NCI-H2196 treated with DMSO at 0.1 percent for 48 hours (cell line): ENCODE results near the gene BDKRB1.

ENCODE experiments used
- DNase-seq: peaks from one replicate; lab custom pipeline; 2025; ENCODE audit not compliant: unreplicated experiment; lab: John Stamatoyannopoulos, UW

The BDKRB1 gene

DNA sequence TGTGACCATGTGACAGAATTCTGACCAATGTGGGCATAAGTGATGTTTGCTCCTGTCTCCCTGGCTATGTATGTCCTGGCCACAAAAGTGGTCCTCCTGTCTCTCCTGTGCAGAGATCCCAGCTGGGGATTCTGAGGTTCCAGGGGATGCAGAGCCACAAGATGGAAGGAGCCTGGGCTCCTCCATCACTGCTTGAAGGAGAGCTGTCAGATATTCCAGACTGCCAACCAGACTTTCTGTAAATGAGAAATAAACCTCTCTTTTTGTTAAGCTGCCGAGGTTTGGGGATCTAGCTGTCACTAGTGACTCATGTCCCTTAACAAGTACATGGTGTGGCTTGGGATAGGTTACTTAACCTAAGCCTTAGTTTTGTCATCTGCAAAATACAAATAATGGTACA, 21.9 kb downstream of the BDKRB1 start:
- DNase-seq, result no peak

DNA sequence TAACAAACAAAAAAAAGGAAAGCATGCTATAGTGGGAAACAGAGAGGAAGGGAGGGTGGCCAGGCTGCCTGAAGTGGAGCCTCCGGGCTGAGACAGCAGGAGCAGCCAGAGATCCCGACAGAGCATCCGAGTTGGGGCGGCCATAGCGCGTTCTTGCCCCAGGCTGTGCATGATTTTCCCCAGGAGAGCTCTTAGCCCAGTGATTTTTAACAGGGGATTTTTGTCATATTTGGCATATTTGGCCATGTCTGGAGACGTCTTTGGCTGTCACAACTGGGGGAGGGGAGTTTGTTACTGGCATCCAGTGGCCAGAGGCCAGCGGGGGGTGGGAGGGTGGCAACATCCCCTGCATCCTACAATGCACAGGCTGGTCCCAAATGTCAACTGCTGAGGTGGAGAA, 23.6 kb downstream of the BDKRB1 start:
- no peak for DNase-seq

DNA sequence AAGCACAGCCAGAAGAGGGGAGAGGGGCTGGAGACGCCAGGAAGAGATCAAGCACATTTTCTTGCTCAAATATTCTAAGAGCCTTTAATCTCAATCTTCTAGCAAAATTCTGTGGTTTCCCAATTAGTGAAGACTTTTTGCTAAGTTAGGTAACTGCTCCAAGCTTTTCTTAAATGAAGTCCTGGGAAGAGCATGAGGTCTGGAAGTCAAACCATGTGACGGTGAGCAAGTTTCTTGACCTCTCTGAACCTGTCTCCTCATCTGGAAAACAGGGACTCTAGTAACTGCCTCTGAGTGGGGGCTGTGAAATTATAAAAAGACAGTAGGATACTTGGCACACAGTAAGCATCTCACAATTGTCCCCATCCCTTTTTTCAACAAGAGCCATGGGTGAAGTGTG, 24.1 kb downstream of the BDKRB1 start:
- no peak for DNase-seq

DNA sequence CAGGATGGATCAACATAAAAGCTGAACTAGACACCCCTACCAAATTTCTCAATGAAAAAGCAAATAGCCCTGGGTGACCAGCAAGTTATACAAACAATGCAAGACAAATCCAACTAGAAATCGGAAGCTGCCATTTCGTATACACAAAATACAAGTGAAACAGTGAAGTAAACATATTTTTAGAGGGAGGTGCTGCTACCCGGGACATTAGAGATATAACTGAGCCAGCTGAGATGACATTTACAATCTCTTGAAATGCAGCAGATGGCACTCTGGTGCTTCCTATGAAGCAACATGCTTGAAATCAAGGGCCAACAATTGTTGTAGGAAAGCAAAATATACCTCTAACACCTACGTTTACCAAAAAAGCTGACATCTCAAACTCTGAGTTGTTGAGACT, 25.5 kb downstream of the BDKRB1 start:
- DNase-seq, result no peak

DNA sequence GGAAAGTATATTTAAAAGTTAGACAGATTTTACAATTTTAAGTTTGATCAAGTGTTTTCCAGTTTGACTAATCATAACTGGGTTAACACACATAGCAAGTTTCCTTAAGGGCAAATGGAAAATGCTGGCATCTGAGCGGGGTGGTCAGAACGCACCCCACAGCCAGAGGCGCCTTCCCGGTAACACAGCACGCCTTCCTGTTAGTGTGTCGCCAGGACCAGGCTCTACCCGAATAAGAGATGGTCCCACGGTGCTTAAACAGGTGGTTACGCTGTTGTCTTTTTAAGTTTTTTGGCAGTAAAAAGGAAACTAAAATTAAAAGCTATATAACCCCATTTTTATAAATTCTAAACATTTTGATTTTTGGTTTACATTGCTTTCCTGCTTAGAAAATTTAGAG, 28.0 kb downstream of the BDKRB1 start:
- DNase-seq, result no peak

DNA sequence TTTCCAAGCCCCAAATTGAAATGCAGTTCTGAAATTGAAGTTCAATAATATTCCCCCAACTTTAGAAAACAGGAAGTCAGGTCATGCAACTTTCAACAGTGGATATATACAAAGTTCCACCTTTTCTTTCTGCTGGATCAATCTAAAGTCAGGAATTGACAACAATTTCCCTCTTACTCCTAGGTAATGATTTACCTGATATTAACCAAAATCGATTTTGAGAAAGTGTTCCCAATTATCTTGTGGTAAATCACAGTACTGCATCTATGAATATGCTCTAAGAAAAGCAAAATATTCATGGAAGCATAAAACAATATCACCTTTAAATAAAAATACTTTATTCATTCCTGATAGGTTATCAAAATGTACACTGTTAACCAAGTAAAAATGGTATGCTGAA, 28.4 kb downstream of the BDKRB1 start:
- no peak for DNase-seq

DNA sequence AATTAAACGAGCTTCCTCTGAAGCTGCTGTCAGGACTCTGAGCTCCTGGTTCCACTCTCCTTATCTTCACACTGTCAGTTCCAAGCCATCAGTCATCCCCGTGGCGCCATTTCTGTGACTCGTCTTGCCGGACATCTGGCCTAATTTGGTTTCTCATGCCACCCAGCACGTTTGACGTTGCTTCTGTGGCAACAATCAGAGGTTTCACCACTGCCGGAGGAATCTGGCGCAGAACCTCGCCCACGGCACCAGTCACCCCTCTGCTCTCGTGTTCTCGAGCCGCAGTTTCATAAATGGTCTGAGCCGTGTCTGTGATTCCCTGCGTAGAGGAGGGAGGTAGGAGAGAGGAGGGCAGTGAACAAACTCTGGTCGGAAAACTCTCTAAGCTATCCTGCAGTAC, 29.7 kb downstream of the BDKRB1 start:
- no peak for DNase-seq

DNA sequence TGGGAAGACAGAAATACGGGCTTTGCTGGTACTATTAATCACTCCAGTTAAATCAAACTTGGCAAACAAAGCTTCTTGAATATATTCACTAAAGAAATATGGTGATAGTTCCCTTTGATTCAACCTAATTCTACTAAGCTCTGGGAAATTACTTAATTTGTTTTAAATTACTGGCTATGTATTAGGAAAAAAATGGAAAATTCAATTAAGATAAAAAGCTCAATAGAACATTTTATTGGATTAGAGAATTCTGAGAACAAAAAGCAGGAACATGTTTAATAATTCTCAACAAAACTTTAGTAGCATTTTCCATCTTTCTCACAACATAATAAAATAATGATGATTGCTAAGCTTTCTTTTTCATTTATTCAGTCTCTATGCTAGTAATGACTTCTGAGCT, 30.2 kb downstream of the BDKRB1 start:
- no peak for DNase-seq

DNA sequence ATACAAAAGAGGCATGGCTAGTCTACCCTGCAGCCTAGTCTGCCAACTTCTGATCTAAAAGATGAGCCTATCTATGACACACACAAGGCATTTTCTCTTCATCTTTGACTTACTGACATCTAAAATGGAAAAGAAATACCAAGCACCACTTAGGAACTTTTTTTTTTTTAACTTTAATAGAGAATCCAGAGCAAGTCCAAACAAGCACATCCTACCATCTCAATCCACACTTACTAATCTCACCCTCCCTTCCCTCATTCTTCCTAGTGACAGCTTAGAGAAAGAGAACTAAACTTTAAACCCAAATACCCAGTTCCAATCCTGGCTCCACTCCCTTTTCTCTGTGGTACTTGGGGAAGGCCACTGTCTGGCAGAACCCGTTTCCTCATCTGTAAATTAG, 31.8 kb downstream of the BDKRB1 start:
- DNase-seq, result no peak

DNA sequence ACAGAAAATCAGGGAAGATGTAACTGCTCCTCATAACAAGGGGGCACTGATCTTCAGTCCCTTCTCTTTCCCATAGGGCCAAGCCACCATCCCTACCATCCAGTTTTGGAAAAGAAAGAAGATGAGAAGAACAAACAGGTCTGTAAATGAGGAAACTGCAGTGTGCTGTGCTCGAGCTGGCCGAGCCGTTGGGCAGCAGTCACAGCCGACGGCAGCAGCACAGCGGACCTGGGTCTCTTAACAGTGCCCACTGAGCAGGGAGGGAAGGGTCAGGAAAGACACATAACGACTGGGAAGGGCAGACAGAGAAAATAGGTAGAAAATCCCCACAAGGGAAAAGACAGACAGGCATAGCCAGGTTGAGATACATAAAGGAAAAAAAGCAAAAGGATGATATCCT, 38.2 kb downstream of the BDKRB1 start:
- no peak for DNase-seq

DNA sequence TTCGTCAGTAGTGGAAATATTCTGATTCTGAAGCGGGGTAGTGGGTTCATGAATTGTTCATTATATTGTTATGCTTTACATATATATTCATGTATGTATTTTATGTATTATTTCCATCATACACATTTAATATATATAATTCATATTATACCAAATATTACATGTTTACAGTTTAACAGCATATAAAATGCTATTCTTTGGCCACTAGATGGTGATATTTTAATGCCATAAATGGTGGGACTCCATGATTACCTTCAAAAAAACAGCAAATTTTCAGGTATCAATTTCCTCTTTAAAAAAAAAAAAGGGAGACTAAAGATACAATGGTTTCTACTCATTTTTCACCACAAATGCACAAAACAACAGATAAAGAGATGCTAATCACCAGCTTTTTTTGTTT, 41.0 kb downstream of the BDKRB1 start:
- DNase-seq, result no peak

DNA sequence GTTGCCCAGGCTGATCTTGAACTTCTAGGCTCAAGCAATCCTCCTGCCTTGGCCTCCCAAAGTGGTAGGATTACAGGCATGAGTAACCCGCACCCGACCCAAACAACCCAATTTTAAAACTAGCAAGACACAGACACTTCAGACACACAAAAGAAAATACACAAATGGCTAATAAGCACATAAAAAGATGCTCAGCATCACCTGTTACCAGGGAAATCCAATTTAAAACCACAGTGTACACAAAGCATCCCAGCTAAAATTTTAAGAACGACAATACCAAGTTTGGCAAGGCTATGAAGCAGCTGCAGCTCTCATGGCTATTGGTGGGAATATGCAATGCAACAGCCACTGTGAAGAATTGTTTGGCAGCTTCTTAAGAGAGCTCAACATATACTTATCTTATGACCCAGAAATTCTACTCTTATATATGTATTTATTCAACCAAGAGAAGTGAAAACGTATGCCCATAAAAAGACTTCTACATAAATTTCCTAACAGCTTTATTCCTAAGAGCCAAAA, 42.0 kb downstream of the BDKRB1 start:
- DNase-seq, result no peak

DNA sequence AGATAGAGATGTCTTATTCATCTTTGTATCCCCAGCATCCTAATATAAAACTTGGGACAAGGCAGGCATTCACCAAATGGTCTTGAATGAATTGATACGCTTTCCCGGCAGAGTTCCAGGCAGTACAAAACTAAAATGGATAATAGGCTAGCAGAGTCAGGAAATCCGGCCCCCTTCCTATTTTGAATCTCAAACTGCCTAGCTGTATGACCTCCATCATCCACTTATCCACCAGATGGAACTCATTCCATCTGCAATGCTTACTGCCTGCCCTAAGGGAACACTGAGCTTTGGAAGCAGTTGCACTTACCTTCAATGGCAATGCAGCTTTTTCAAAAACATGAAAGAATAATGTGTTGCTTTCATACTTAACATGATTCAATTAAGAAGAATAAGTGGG, 43.4 kb downstream of the BDKRB1 start:
- DNase-seq, result no peak

DNA sequence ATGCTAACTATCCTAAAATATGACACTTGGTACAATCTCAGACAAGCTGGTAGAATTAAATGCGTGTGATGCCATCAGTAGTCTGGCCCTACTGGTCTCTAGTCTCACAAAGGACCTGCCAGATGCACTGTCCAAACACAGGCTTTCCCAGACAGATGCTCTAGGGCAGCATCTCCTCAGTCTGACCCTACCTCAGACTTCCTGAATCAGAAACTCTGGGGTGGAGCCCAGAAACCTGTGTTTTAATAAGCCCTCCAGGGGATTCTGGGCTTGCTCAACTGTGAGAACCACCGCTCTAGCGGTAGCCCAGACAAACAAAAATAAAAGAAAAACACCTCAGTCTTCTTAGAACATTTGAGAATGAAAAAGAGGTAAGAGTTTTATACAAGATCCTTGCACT, 48.0 kb downstream of the BDKRB1 start:
- DNase-seq, result no peak

DNA sequence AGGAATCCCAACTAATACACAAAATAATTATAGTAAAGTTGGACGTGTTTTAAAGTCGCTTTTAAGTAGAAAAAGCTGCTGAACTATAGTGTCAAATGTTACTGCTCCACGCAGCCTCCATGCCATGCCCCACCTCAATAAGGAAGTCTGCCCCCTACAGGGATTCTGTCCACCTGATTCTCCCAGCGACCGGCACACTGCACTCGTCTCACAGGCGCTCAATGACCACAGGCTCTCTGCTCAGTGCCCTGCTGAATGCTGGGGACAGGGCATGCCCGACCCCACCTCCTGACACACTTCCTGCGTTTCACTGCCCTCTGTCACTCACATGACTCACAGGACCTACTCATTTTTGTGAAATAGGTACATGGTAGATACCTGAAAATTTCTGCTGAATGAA, 48.9 kb downstream of the BDKRB1 start:
- DNase-seq, result no peak

DNA sequence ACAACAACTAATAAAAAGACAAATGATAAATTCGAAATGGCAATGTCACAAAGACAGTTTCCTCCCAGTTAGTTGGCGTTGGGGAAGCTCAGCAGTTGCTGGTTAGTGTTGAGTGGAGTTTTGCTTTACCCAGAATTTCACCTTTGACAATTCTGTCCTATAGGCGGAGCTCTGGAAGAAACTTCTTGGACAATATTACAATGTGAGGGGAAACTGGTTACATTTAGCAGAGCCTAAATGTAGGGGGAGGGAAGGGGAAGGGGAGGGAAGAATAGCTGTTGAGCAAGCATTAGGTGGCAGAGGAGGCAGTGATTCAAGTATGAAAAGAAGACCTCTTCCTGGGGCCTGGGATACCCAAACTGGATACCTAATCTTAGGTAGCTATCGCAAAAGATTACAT, 51.4 kb downstream of the BDKRB1 start:
- DNase-seq, result no peak

DNA sequence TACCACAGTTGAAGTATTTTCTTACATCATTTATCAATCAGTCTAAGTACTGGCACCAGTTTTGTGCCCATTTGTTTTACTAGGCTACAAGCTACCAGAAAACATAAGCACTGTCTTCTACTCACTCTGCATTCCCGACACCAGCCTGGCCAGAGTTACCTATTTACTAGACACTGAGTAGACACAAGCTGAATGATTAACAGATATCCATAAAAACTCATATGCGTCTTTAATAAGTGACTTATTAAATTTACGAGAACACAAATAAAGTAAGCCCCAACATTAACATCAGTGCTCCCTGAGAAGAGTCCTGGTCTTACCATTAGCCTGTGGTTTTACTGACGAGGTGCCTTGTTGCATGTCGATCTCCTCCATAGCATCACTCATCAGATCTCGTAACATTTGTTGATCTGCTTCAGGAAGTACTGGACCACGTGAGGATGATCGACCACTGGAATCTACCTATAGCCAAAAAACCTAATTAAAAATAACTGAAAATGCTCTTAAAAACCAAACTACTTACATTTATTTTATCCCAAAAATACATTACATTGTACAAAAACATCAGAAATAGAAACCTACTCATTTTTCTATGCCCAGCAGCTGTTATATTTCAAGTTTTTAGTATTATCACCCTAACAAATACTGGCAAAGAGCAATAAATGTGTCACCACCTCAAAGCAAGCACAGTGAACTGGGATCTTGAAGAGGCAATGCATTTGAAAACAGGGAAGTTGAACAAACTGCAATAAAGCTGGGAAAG, 53.3 kb downstream of the BDKRB1 start:
- no peak for DNase-seq

DNA sequence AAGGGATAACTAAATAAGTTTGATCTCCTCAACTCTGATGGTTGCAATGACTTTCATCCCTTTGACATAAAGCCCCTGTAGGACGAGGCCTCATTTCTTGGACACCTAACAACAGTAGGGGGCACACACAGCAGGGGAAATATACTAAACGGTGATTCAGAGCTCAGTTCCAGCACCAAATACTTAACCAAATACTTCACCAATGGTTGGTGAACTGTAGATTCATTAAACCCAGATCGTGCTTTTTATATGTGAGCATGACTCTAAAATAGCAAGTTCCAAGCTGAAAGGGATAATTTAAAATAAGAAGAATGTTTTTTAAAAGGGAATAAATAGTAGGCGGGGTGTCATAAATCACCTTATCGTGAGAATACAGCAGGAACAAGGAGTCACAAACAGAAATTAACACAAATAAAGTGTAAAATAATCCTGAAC, 53.9 kb downstream of the BDKRB1 start:
- DNase-seq, result no peak

DNA sequence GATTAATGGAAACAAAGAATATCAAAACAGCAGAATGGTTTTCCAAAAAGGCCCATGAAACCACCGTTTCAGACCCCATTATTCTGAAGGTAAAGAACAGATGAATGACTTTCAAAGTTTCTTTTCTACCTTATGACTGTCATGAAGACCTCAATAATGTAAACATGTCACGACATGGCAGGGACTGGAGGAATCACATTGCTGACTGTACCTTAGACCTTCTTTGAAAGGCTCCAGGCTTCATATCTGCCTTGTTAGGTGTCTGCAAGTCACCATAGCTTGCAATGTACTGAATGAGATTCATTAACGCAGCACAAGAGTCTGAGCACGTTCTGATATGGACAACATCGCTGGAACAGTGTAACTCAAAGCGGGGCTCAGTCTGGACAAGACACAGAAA, 54.9 kb downstream of the BDKRB1 start:
- DNase-seq, result no peak
